ENCODE measurements around the gene SHROOM3.

Gene SHROOM3

GRCh38 chr4:76441881-76442280 is 6.9 kb downstream of the SHROOM3 start:
- H3K9me3 Mint-ChIP-seq: no peaks in the 10 kb centered on the region

GRCh38 chr4:76442807-76443206 is 7.8 kb downstream of the SHROOM3 start:
- no peak overlapping the region for H3K4me3 Mint-ChIP-seq
- no peak overlapping the region for H3K27ac Mint-ChIP-seq
- no peaks in the 10 kb centered on the region for H3K9me3 Mint-ChIP-seq
- TF ChIP-seq CTCF (IDR thresholded peaks at IDR 0.05; ENCODE audit: unreplicated experiment in 3 of 3): no peak
- peaks cover 6% of the 10 kb centered on the region for H3K4me1 Mint-ChIP-seq
- no peaks in the 10 kb centered on the region for H3K36me3 Mint-ChIP-seq (ENCODE audit: low read depth)
- no peaks in the 10 kb centered on the region for H3K27me3 Mint-ChIP-seq (ENCODE audit: low read depth)

More at GRCh38 chr4:76441881-76442280, 6.9 kb downstream of the SHROOM3 start:
- Mint-ChIP-seq H3K27me3 (ENCODE audit: low read depth) (no peaks in the 10 kb centered on the region), H3K36me3 (ENCODE audit: low read depth) (no peaks in the 10 kb centered on the region), H3K4me3 (no peak overlapping the region), H3K4me1 (no peaks in the 10 kb centered on the region), H3K27ac (no peak overlapping the region)
- TF ChIP-seq CTCF (IDR thresholded peaks at IDR 0.05; ENCODE audit: unreplicated experiment in 3 of 3): no peak

GRCh38 chr4:76443376-76443775 is 8.3 kb downstream of the SHROOM3 start:
- Mint-ChIP-seq H3K36me3 (ENCODE audit: low read depth) (no peaks in the 10 kb centered on the region), H3K4me3 (no peak overlapping the region), H3K4me1 (peaks cover 7% of the 10 kb centered on the region), H3K9me3 (no peaks in the 10 kb centered on the region), H3K27me3 (ENCODE audit: low read depth) (no peaks in the 10 kb centered on the region), H3K27ac (no peak overlapping the region)
- no peak for TF ChIP-seq CTCF (IDR thresholded peaks at IDR 0.05; ENCODE audit: unreplicated experiment in 3 of 3)

GRCh38 chr4:76445911-76446310 is 10.9 kb downstream of the SHROOM3 start:
- H3K4me3 Mint-ChIP-seq: no peak overlapping the region
- H3K9me3 Mint-ChIP-seq: no peaks in the 10 kb centered on the region
- H3K27me3 Mint-ChIP-seq (ENCODE audit: low read depth): no peaks in the 10 kb centered on the region
- no peaks in the 10 kb centered on the region for H3K36me3 Mint-ChIP-seq (ENCODE audit: low read depth)
- H3K4me1 Mint-ChIP-seq: peaks cover 18% of the 10 kb centered on the region
- H3K27ac Mint-ChIP-seq: no peak overlapping the region
- no peak for TF ChIP-seq CTCF (IDR thresholded peaks at IDR 0.05; ENCODE audit: unreplicated experiment in 3 of 3)

- Mint-ChIP-seq H3K4me3 (no peak overlapping the region), H3K27ac (peak overlapping the region in 2 of 3 experiments; percentile 25 to 67), H3K9me3 (no peaks in the 10 kb centered on the region), H3K27me3 (ENCODE audit: low read depth) (no peaks in the 10 kb centered on the region), H3K4me1 (peaks cover 18% of the 10 kb centered on the region), H3K36me3 (ENCODE audit: low read depth) (no peaks in the 10 kb centered on the region)
- no peak for TF ChIP-seq CTCF (IDR thresholded peaks at IDR 0.05; ENCODE audit: unreplicated experiment in 3 of 3)
Observed at GRCh38 chr4:76447393-76447851, 12.4 kb downstream of the SHROOM3 start.

GRCh38 chr4:76448211-76448610 is 13.2 kb downstream of the SHROOM3 start:
- H3K4me3 Mint-ChIP-seq: no peak overlapping the region
- TF ChIP-seq CTCF (IDR thresholded peaks at IDR 0.05; ENCODE audit: unreplicated experiment in 3 of 3): no peak
- no peaks in the 10 kb centered on the region for H3K27me3 Mint-ChIP-seq (ENCODE audit: low read depth)
- H3K36me3 Mint-ChIP-seq (ENCODE audit: low read depth): no peaks in the 10 kb centered on the region
- H3K27ac Mint-ChIP-seq: no peak overlapping the region
- peaks cover 18% of the 10 kb centered on the region for H3K4me1 Mint-ChIP-seq
- H3K9me3 Mint-ChIP-seq: no peaks in the 10 kb centered on the region

All from nephron (organoid).